CD14-positive monocyte (primary cell): ENCODE results near the gene SYNPO2. TPM values are rescaled to one million over a fixed set of nuclear protein-coding genes. Genes with fewer than 3 reads are reported as not detected.

Experiments used
- DNase-seq, 3 donors: peaks; one replicate each; pipeline ENCODE4 v3.0.0-alpha.2; 2011 to 2022
- H2AFZ ChIP-seq: 2 replicates; pipeline ENCODE4 v1.6.0; 2012; ENCODE audit warnings: mild to moderate bottlenecking, low read depth, low read length, inconsistent platforms; ENCODE audit not compliant: insufficient read depth, poor library complexity, severe bottlenecking
- H3K27ac ChIP-seq, 2 donors: 1 replicate in 1 of 2; 2 replicates in 1 of 2; pipeline ENCODE4 v1.5.1; 2012 to 2013; ENCODE audit warnings: low read length in 2 of 2, control low read depth in 1 of 2, inconsistent platforms in 1 of 2, low read depth in 1 of 2, mild to moderate bottlenecking in 1 of 2
- H3K27me3 ChIP-seq, 2 donors: one replicate each; pipeline versions ENCODE4 v1.6.0 to v1.6.1; 2011 to 2013; ENCODE audit warnings: low read length in 2 of 2; ENCODE audit not compliant: control insufficient read depth in 2 of 2, insufficient read depth in 2 of 2
- H3K36me3 ChIP-seq, 2 donors: replicated peaks in 1 of 2; 1 replicate in 1 of 2; 2 replicates in 1 of 2; pipeline versions ENCODE4 v1.5.1 to v1.6.1; 2012 to 2013; ENCODE audit warnings: low read length in 2 of 2, control low read depth in 1 of 2, inconsistent platforms in 1 of 2, mild to moderate bottlenecking in 1 of 2; ENCODE audit not compliant: insufficient read depth in 2 of 2, control insufficient read depth in 1 of 2
- H3K4me1 ChIP-seq, 2 donors: 1 replicate in 1 of 2; 2 replicates in 1 of 2; pipeline versions ENCODE4 v1.5.1 to v1.6.1; 2012 to 2013; ENCODE audit warnings: low read length in 2 of 2, control low read depth in 1 of 2, inconsistent platforms in 1 of 2, mild to moderate bottlenecking in 1 of 2, moderate library complexity in 1 of 2; ENCODE audit not compliant: insufficient read depth in 2 of 2, control insufficient read depth in 1 of 2
- H3K4me2 ChIP-seq: replicated peaks from 2 replicates; pipeline ENCODE3; 2012; ENCODE audit warnings: low read length, moderate library complexity, mild to moderate bottlenecking; ENCODE audit not compliant: poor library complexity, severe bottlenecking; ENCODE audit errors: extremely low read depth
- H3K4me3 ChIP-seq, 3 experiments: fragments of 200-600 bp in 1 of 3; sonication (generic) in 1 of 3; replicated peaks in 1 of 3; 1 replicate in 2 of 3; 2 replicates in 1 of 3; pipeline ENCODE4 v1.5.1; 2011 to 2013; ENCODE audit warnings: low read length in 3 of 3, mild to moderate bottlenecking in 3 of 3, control low read depth in 2 of 3, low read depth in 2 of 3, inconsistent platforms in 1 of 3, moderate library complexity in 1 of 3
- H3K79me2 ChIP-seq: 2 replicates; pipeline ENCODE4 v1.6.0; 2012; ENCODE audit warnings: mild to moderate bottlenecking, control low read depth, inconsistent platforms, low read length, moderate library complexity; ENCODE audit not compliant: insufficient read depth
- H3K9ac ChIP-seq: 2 replicates; pipeline ENCODE4 v1.6.0; 2017; ENCODE audit warnings: low read length, mild to moderate bottlenecking; ENCODE audit not compliant: insufficient read depth, poor library complexity, severe bottlenecking
- H3K9me3 ChIP-seq, 2 donors: replicated peaks in 1 of 2; 1 replicate in 1 of 2; 2 replicates in 1 of 2; pipeline versions ENCODE4 v1.5.1 to v1.6.1; 2012 to 2013; ENCODE audit warnings: low read length in 2 of 2, control low read depth in 1 of 2; ENCODE audit not compliant: control insufficient read depth in 1 of 2, insufficient read depth in 1 of 2
- H4K20me1 ChIP-seq: 2 replicates; pipeline ENCODE4 v1.6.0; 2012; ENCODE audit warnings: mild to moderate bottlenecking, low read length, control low read depth, moderate library complexity; ENCODE audit not compliant: insufficient read depth
- H3K27ac Mint-ChIP-seq, 7 donors: one replicate each; pipeline ENCODE4 v1.8.0; 2020; ENCODE audit warnings: mild to moderate bottlenecking in 7 of 7, mixed read lengths in 7 of 7, moderate library complexity in 6 of 7, inconsistent platforms in 2 of 7
- H3K27me3 Mint-ChIP-seq, 3 donors: one replicate each; pipeline ENCODE4 v1.8.0; 2021 to 2022; ENCODE audit warnings: low read depth in 3 of 3, mild to moderate bottlenecking in 3 of 3, mixed read lengths in 3 of 3, moderate library complexity in 3 of 3, inconsistent platforms in 1 of 3
- H3K36me3 Mint-ChIP-seq, 2 donors: one replicate each; pipeline ENCODE4 v1.8.0; 2020; ENCODE audit warnings: mixed read lengths in 2 of 2, inconsistent platforms in 1 of 2, mild to moderate bottlenecking in 1 of 2
- H3K4me1 Mint-ChIP-seq: one replicate; pipeline ENCODE4 v1.8.0; 2020; ENCODE audit warnings: mild to moderate bottlenecking, mixed read lengths
- H3K4me3 Mint-ChIP-seq, 2 donors: one replicate each; pipeline ENCODE4 v1.8.0; 2020; ENCODE audit warnings: mild to moderate bottlenecking in 2 of 2, mixed read lengths in 2 of 2, moderate library complexity in 1 of 2
- H3K9me3 Mint-ChIP-seq, 7 donors: one replicate each; pipeline ENCODE4 v1.8.0; 2020 to 2022; ENCODE audit warnings: mixed read lengths in 7 of 7, mild to moderate bottlenecking in 6 of 7, moderate library complexity in 6 of 7, inconsistent platforms in 2 of 7
- WGBS: methylation state at CpG from one replicate; pipeline ENCODE4 v1.1.5; 2013; ENCODE audit warnings: missing lambda C conversion rate; ENCODE audit not compliant: insufficient coverage; 5-methylcytosine and 5-hydroxymethylcytosine counted together
- intact Hi-C, 2 donors: fragments of 100-400 bp; cut with micrococcal nuclease; formaldehyde crosslinking; loops; one replicate each; pipeline versions ENCODE4 v1.15.0 to v1.15.1; 2023
- polyA plus RNA-seq, 3 donors: library from polyadenylated mRNA; depleted of rRNA in 1 of 3; unstranded in 2 of 3; stranded (reverse) in 1 of 3; fragments of 300-500 nt in 2 of 3; fragments of >200 nt in 1 of 3; fragmentation: Illumina TruSeq in 2 of 3; gene quantifications; 1 replicate in 2 of 3; 2 replicates in 1 of 3; pipeline ENCODE4 v1.2.3, GENCODE V29; 2012 to 2021
- TF ChIP-seq, protein P1 (sequence below): fragments of 200-600 bp; IDR thresholded peaks from one replicate; pipeline ENCODE4 v1.8.0; 2022; ENCODE audit warnings: antibody characterized with exemption, mild to moderate bottlenecking

Gene SYNPO2
- polyA plus RNA-seq, 3 donors = 0.04 TPM; not detected in 2

- TF ChIP-seq, protein P1, sequence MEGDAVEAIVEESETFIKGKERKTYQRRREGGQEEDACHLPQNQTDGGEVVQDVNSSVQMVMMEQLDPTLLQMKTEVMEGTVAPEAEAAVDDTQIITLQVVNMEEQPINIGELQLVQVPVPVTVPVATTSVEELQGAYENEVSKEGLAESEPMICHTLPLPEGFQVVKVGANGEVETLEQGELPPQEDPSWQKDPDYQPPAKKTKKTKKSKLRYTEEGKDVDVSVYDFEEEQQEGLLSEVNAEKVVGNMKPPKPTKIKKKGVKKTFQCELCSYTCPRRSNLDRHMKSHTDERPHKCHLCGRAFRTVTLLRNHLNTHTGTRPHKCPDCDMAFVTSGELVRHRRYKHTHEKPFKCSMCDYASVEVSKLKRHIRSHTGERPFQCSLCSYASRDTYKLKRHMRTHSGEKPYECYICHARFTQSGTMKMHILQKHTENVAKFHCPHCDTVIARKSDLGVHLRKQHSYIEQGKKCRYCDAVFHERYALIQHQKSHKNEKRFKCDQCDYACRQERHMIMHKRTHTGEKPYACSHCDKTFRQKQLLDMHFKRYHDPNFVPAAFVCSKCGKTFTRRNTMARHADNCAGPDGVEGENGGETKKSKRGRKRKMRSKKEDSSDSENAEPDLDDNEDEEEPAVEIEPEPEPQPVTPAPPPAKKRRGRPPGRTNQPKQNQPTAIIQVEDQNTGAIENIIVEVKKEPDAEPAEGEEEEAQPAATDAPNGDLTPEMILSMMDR = no peak
- Histone ChIP-seq H3K4me1 (peaks cover 0 to 3% of the 10 kb centered on the region in 2 donors), H3K4me3 (no peak overlapping the region), H4K20me1 (no peaks in the 10 kb centered on the region), H3K36me3 (no peaks in the 10 kb centered on the region), H3K4me2 (no peak overlapping the region), H3K27ac (no peak overlapping the region), H3K79me2 (no peaks in the 10 kb centered on the region), H3K9ac (no peak overlapping the region), H3K9me3 (no peaks in the 10 kb centered on the region), H3K27me3 (no peaks in the 10 kb centered on the region), H2AFZ (no peak overlapping the region)
- Mint-ChIP-seq H3K9me3 (no peaks in the 10 kb centered on the region), H3K4me1 (peaks cover 10% of the 10 kb centered on the region), H3K27ac (no peak overlapping the region), H3K27me3 (peaks cover 0 to 2% (median 0%) of the 10 kb centered on the region in 3 donors), H3K36me3 (no peaks in the 10 kb centered on the region), H3K4me3 (no peak overlapping the region)
- no peak for DNase-seq
- no CpG with 5 or more reads among the region's 3 CpGs for WGBS
- intact Hi-C loops = no loop called here
Observed at GRCh38 chr4:118904418-118904817, 15.8 kb downstream of the SYNPO2 start.

DNA sequence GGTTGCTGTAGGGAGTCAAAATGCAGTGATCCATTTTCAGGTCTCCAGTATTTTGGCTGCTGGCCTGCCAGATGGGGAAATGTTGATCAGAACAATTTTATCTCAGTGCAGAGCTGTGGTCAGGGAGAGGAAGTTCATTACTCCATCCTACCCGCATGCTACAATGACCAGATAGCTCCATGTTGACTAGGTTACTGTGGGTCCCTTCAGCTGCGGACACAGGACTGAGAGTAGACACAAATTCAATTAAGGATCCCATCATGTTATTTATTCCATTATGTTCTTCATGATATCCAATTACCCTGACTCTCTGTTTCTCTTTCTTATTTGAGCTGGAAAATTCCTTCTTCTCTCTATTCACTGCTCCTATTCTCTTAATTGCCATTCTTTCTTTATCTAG lies 16.3 kb downstream of the SYNPO2 start:
- TF ChIP-seq, protein P1 = no peak
- peaks cover 0 to 3% of the 10 kb centered on the region in 2 donors for H3K4me1 ChIP-seq
- no peaks in the 10 kb centered on the region for H3K9me3 ChIP-seq
- intact Hi-C loops = no loop called here
- no peak overlapping the region for H2AFZ ChIP-seq
- Mint-ChIP-seq H3K4me3 (no peak overlapping the region), H3K4me1 (peaks cover 10% of the 10 kb centered on the region), H3K9me3 (no peaks in the 10 kb centered on the region), H3K27ac (peak overlapping the region in 1 of 7 donors; percentile 31), H3K36me3 (no peaks in the 10 kb centered on the region), H3K27me3 (peaks cover 0 to 2% (median 0%) of the 10 kb centered on the region in 3 donors)
- no peaks in the 10 kb centered on the region for H4K20me1 ChIP-seq
- no peaks in the 10 kb centered on the region for H3K36me3 ChIP-seq
- H3K79me2 ChIP-seq = no peaks in the 10 kb centered on the region
- no peak overlapping the region for H3K4me3 ChIP-seq
- H3K27ac ChIP-seq = no peak overlapping the region
- no peaks in the 10 kb centered on the region for H3K27me3 ChIP-seq
- DNase-seq = peak in 2 of 3 donors; percentile 5 to 9
- no peak overlapping the region for H3K9ac ChIP-seq
- WGBS = no CpG with 5 or more reads among the region's 2 CpGs
- H3K4me2 ChIP-seq = no peak overlapping the region
